IPS-NIHi11 (cell line): ENCODE data around the gene TBC1D14.

Experiments used
- DNase-seq: peaks from one replicate; pipeline ENCODE4 v3.0.0; 2012; ENCODE audit warnings: mixed read lengths, low spot score

The TBC1D14 gene

DNA sequence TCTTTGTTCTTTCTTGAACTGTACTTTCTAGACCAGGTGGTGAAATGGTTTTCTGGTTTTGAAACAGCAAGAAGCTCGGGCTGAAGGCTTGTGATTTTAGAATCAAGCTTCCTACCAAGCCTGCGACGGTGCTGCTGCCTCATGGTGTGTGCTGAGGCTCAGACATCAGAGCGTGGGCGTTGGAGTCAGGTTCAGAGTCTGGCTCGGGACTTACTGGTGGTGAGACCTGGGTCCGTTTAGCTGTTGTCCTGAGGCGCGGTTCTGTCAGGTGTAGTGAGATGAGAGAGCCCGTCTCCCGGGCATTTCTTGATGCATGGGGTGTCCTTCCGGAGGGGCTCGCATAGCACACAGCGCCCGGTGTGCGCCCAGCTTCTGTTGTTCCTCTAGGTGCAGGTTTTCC lies 113.9 kb downstream of the TBC1D14 start:
- DNase-seq = no peak

GRCh38 chr4:7023901-7024300 lies 114.3 kb downstream of the TBC1D14 start:
- DNase-seq = no peak

GRCh38 chr4:7024336-7024890 lies 114.8 kb downstream of the TBC1D14 start:
- no peak for DNase-seq

- no peak for DNase-seq
Observed at GRCh38 chr4:7025040-7025602, 115.5 kb downstream of the TBC1D14 start.

GRCh38 chr4:7026107-7026506 lies 116.5 kb downstream of the TBC1D14 start:
- no peak for DNase-seq

- no peak for DNase-seq
Observed at GRCh38 chr4:7027284-7027683, 117.7 kb downstream of the TBC1D14 start.

- no peak for DNase-seq
Observed at GRCh38 chr4:7027913-7028312, 118.3 kb downstream of the TBC1D14 start.

DNA sequence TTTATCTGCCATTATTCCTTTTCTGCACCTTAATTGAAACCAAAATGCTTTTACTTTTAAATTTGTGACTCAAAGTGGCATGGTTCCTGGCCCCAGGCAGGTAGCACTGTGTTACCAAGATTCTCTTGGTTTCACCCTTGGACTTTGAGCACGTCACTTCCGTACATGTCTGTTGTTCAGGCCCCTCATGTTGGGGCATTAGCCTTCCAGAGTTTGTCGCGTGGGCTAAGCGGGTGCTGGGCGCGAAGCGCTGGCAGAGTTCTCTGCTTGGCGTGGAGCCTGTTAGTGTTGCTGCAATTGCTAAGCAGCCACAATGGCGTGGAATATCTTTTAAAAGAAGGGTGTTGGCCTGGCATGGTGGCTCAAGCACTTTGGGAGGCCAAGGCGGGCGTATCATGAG lies 119.6 kb downstream of the TBC1D14 start:
- no peak for DNase-seq

- DNase-seq = no peak
Observed at GRCh38 chr4:7029921-7030320, 120.3 kb downstream of the TBC1D14 start.

- no peak for DNase-seq
Observed at GRCh38 chr4:7030856-7031255, 121.2 kb downstream of the TBC1D14 start.

DNA sequence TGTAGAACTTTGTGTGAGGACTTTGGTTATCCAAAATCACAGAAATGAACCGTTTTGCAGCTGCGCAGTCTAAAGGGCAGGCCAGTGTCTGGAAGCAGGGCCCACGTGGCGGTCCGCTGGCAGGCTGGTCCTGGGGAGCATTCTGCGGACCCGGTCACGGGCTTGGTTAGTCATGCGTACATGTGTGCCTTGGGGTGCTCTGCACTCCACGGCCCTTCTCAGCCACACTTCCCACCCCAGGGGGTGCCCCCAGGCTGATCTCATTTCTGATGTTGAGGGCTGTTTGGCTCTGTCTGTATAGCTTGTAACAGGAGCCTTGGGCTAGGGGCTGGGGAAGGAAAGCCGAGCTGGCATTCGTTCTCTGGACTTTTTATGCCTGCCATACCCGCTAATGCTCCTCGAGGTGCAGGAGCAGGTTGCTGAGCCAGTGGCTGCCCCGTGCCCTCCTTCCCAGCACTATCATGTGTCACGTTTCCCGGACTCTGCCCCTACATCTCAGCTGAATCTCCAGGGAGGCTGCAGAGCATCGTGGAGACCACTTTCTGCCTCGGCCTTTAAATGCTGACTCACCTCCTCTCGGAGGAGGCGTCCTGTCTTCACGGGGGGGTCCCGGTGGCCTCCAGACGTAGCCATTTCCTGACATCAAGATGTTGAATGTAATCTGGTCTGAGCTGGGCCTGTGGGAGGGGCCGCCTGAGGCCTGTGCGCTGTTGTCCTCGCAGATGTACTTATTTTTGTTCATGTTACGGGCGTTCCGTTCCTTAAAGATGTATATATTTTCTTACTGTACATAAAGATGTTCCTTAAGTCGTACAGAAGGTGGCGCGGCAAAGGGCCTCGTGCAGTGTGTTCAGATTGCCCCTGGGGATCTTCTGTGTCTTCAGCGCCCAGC lies 122.2 kb downstream of the TBC1D14 start:
- DNase-seq = no peak

DNA sequence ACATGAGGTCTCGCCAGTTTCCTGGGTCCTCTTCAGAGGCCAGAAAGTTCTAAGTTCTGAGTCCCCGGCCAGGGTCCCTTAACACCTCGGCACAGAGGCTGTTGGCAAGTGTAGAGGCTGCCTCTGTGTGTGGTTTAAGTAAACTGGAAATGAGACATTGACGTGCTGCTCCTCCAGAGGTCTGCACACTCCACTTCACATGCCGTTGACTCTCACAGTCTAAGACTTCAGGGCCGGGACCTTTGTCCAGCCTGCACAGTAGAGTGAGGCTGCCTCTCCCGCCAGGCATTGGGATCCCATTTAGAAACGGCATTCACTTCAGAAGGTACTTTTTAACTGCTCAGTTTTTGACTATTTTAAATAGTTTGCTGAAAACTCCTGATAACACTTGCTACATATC lies 123.0 kb downstream of the TBC1D14 start:
- DNase-seq = no peak

GRCh38 chr4:7034262-7035081 lies 124.8 kb downstream of the TBC1D14 start:
- DNase-seq = peak; percentile 57

GRCh38 chr4:7037425-7037824 lies 127.8 kb downstream of the TBC1D14 start:
- DNase-seq = no peak

- no peak for DNase-seq
Observed at GRCh38 chr4:7040765-7041164, 131.1 kb downstream of the TBC1D14 start.

DNA sequence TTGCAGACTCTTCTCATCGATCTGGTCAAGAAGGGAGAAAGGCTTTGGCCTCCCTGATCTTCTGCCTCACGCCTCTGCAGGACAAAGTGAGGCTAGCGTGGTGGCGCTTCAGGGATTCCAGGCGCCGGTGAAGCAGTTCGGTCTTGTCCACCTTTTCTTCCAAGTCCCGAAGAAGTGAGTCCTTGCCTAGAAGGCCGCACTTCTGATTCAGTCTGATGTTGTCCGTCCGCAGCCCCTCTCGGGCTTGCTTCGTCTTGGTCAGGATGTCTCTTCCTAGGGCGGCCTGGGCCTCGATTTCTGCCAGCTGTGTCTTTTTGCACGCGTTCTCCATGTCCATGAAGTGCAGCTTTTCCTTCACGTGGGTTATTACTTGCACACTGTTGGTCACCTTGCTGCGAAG lies 131.6 kb downstream of the TBC1D14 start:
- no peak for DNase-seq

DNA sequence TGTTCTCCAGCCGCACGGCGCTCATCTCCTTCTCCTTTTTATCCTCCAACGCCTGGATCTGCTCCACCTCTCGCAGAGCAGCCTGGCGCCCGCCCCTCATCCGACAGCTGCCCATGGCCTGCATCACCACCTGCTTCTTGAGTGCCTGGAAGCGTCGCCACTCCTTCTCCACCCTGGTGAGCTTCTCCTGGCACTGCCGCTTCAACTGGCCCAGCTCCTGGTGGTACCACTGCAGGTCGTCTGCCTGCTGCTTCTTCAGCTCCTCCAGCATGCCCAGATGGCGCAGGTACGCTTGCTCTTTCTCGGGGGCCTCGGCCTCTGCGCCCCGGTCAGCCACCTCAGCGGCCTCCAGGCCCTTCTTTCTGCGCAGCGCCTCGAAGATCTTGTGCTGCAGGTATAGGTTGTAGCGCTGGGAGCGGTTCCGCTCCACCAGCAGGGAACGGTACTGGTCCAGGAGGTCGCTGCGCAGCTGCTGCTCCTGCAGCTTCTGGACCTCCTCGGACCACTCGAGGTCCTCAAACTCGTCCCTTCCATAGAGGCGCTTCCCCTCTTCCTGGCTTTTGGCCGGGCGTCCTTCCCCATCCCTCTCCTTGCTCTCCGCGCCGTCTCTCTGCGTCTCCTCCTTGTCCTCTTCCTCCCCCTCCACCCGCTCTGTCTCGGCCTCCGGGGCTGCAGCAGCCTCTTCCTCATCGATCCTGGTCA lies 132.3 kb downstream of the TBC1D14 start:
- no peak for DNase-seq

GRCh38 chr4:7042503-7043283 lies 133.1 kb downstream of the TBC1D14 start:
- peak; percentile 100 for DNase-seq

- DNase-seq = no peak
Observed at GRCh38 chr4:7043284-7044136, 133.9 kb downstream of the TBC1D14 start, which contains the start of gene TADA2B. Gene TADA2B (plus strand): TSS chr4:7043372. CDS start chr4:7043580, 208 bp downstream.
